Epithelial cell of esophagus (primary cell): ENCODE data around the gene PHF21A.
"Not testable (repeated sequence)": the region's sequence is repeated elsewhere in the genome, so short reads cannot be mapped to it uniquely, and the experiment has no call there.

ENCODE experiments used
- DNase-seq: peaks from one replicate; pipeline ENCODE4 v3.0.0; 2010; ENCODE audit warnings: low read depth
- H3K4me3 ChIP-seq: 2 replicates; pipeline ENCODE4 v1.5.1; 2011; ENCODE audit warnings: mild to moderate bottlenecking, low read length, control low read depth
- TF ChIP-seq, protein P1 (sequence below): IDR thresholded peaks from 2 replicates; pipeline ENCODE4 v1.5.1; 2011; ENCODE audit warnings: low read depth, mild to moderate bottlenecking, low read length, control low read depth, inconsistent platforms; ENCODE audit not compliant: insufficient read depth; ENCODE audit errors: missing control alignments

Gene PHF21A

DNA sequence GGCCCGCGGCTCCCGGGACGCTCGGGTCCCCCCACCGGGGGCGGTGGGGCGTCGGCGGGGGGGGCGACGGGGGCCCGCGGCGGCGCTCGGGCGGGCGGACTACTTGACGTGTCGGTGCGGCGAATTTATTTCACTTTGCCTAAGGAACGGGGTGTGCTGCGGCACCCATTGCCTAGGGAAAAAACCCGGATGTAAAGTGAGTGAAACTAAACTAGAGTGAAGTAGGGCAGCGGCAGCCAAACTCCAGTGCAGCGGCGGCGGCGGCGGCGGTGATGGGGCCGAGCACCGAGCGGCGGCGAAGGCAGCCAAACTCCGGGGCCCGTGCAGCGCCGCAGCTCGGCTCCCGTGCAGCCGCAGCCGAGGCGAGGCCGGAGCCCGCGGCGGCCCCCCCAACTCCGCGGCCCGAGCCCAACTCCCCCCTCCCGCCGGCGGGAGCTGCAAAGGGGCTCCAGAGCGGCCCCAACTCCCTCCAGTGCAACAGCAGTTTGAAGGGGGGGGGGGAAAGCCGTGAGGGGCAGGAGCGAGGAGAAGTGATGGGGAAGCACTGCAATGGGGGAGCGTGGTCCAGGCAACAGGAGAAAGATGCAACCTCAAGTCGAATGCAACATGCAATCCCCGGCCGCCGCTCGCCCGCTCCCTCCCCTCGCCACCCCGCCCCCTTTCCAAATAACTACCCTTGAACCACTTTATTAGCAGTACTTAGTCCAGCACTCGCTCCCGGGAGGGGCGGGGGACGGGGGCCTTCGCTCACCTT lies 647 bp upstream of the PHF21A start:
- TF ChIP-seq, protein P1, sequence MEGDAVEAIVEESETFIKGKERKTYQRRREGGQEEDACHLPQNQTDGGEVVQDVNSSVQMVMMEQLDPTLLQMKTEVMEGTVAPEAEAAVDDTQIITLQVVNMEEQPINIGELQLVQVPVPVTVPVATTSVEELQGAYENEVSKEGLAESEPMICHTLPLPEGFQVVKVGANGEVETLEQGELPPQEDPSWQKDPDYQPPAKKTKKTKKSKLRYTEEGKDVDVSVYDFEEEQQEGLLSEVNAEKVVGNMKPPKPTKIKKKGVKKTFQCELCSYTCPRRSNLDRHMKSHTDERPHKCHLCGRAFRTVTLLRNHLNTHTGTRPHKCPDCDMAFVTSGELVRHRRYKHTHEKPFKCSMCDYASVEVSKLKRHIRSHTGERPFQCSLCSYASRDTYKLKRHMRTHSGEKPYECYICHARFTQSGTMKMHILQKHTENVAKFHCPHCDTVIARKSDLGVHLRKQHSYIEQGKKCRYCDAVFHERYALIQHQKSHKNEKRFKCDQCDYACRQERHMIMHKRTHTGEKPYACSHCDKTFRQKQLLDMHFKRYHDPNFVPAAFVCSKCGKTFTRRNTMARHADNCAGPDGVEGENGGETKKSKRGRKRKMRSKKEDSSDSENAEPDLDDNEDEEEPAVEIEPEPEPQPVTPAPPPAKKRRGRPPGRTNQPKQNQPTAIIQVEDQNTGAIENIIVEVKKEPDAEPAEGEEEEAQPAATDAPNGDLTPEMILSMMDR, result no peak
- peak overlapping the region; percentile 63 for H3K4me3 ChIP-seq
- DNase-seq, result peak; percentile 93

DNA sequence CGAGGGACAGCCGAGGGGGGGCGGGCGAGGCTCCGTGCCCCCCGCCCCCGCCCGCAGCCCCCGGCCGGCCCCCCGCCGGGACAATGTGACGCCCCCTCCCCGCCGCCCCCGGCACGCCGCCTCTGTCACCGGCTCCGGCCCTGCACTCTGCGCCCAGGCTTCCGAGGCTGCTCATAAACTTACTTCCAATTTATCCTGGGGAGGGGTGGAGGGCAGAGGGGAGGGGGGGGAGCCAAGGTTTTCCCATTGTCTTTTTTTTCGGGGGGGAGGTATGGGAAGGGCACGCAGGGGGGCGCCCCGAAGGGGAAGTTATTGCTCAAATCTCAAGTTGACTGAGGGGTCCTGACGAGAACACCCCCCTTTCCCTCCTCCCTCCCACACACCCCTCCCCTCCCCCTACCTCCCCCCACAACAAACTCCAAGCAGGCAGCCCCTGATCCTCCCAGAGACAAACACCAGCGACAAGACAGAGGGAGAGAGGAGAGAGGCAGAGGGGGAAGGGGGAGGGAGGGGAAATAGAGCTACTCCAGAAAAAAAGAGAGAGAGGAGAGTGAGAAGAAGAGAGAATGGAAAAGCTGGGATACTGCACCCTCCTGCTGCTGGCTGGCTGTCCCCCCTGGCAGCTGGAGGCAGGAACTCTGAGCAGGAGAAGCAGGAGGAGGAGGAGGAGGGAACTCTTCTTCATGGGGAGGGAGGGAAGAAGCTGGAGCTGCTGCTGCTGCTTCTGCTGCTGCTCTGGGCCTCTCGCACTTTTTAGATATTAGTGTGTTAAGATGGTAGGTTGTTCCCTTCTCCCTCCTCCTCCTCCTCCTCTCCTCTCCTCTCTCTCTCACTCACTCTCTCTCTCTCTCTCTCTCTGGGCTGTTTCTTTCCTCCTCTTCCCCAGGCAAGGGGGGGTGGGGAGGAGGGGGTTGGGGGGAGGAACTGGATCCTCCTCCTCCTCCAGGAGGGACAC lies 631 bp downstream of the PHF21A start:
- TF ChIP-seq, protein P1, result no peak
- peak overlapping the region; percentile 81 for H3K4me3 ChIP-seq
- peak; percentile 68 for DNase-seq

DNA sequence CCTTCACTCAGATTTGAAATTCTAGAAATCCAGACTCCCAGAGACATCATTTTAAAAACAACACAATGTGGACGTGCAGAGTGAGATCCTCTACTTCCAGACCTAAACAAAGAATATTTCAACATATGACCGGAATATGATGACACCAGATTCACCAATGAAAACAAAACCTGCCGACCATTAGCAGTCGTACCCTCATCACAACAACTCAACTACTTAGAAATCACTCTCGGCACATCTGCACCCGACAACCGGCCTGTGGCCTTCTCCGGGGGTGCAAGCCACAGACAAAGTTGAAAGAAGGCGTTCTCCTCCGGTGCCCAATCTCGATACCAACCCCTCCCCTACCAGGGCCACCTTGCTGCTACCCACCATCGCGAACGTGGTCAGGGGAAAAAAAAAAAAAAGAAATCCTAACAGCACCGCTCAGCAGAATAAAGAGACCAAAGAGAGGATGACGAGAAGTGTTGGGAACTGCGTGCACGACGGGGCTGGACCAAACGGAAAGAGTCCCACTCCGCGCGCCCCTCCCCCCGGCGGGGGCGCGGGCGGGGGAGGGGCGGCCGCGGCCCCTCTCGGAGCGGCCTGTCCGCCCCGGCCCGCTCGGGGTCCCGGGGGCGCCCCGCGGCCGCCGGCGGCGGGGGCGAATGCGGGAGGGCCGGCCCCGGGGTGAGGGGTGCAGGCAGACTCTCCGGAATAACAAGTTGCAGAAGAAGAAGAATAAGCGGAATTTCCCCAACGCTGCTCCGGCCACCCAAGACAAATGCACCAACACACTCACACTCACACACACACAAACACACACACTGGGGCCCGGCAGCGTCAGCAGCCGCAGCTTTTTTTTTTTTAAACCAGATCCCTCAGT lies 1.7 kb downstream of the PHF21A start:
- DNase-seq, result peak; percentile 68
- peak overlapping the region; percentile 81 for H3K4me3 ChIP-seq
- TF ChIP-seq, protein P1, result no peak

DNA sequence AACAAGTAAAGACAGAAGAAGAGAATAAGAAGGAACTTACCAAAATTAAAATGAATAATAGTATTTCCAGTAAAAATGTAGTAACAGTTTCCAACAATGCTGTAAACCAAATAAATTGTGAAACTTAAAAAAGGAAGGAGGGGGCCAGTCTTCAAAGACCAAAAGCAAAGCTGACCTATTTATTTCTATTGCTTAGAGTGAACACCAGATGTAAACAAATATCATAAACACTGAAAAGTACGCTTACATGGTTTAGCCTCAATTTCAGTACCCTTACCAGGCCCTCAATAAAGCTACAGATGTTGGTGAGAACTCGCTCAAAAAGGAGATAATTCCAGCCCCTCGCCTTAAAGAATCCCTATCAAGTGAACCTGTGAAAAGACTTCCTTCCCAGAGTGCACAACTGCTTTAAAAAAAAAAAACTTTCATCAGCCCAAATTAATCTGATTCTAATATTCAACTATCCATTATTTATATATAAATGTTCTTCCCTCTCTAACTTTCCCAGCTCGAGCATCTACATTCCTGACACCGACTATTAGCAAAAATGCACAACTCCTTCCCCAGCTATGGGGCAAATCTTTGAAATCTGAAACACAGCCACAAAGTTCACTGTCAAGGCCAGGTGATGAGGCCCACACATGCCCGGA lies 2.4 kb downstream of the PHF21A start:
- H3K4me3 ChIP-seq, result peak overlapping the region; percentile 81
- no peak for DNase-seq
- TF ChIP-seq, protein P1, result no peak

DNA sequence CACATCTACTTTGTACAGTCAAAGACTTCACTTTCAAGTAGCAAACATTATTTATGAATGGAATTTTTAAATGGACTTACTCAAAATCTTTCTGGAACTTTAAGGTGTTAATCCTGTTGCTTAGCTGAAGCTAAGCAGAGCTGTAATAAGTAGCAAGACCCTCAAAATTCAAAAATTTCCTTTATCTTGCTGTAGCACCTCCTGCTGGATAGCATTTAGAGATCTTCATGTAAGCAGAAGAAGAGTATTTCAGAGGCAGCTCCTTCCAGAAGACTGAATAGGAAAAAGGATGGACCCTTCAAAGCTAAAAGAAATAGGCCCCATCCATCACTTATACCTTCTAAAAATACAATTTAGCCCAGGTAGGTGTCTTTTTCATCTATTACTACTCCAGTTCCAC lies 3.4 kb downstream of the PHF21A start:
- no peak overlapping the region for H3K4me3 ChIP-seq
- TF ChIP-seq, protein P1, result peak; percentile 17
- DNase-seq, result no peak

DNA sequence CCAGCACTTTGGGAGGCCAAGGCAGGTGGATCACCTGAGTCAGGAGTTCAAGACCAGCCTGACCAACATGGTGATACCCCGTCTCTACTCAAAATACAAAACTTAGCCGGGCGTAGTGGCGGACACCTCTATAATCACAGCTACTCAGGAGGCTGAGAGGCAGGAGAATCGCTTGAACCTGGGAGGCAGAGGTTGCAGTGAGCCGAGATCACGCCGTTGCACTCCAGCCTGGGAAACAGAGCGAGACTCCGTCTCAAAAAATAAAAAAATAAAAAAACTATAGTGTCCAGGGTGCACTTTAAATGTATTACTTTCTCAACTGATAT lies 4.6 kb downstream of the PHF21A start:
- H3K4me3 ChIP-seq, DNase-seq: not testable (repeated sequence)
